M059J (cell line): ENCODE results near the gene HCAR1. TPM values are rescaled to one million over a fixed set of nuclear protein-coding genes. Genes with fewer than 3 reads are reported as not detected.
"Not testable (repeated sequence)": the region's sequence is repeated elsewhere in the genome, so short reads cannot be mapped to it uniquely, and the experiment has no call there.

ENCODE experiments used
- DNase-seq: peaks from one replicate; pipeline ENCODE4 v3.0.0-alpha.2; 2012; ENCODE audit warnings: low read depth
- total RNA-seq: library from RNA; depleted of rRNA; stranded (reverse); fragments of >200 nt; shearing (Covaris generic); gene quantifications from 2 replicates; pipeline ENCODE4 v1.2.3, GENCODE V29; 2014; rRNA removed

The HCAR1 gene, protein sequence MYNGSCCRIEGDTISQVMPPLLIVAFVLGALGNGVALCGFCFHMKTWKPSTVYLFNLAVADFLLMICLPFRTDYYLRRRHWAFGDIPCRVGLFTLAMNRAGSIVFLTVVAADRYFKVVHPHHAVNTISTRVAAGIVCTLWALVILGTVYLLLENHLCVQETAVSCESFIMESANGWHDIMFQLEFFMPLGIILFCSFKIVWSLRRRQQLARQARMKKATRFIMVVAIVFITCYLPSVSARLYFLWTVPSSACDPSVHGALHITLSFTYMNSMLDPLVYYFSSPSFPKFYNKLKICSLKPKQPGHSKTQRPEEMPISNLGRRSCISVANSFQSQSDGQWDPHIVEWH
- not detected in 2 replicates for total RNA-seq

DNA sequence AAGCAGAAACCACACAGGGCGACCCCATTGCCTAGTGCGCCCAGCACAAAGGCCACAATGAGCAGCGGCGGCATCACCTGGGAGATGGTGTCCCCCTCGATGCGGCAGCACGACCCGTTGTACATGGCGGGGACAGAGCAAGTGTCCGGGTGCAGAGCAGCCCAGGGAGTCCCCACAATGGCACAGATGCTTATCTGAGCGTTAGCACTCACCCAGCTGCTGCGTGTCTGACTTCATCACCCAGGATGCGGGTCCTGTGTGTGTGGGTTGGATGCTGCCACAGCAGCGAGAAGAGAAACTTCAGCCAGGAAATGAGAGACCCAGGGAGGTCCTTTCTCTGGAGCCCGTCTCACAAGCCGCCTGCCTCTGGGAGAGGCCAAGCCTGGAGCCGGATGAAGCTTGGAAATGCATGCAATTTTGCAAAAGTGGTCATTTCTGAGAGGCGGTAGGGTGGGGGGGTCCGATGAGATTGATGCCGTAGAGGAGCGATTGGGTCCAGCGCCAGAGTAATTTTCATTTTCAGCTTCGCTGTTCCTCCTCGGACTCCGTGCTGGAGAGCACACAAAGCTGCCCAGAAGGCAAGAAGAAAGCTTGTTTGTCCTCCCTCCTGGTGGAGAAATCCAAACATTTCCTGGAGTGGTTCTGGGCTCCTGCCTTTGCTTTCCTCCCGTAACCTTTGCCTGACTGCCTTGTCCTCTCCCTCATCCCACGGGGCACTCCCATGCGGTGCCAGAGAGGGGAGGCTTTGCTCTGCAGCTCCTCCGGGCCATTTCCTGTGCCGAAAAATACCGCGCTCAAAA, at the start of gene HCAR1:
Gene HCAR1, minus strand, starts transcription at position 630 of the 800 bp plus-strand sequence. Its CDS starts 505 bp downstream, at position 125.
- DNase-seq = no peak

DNA sequence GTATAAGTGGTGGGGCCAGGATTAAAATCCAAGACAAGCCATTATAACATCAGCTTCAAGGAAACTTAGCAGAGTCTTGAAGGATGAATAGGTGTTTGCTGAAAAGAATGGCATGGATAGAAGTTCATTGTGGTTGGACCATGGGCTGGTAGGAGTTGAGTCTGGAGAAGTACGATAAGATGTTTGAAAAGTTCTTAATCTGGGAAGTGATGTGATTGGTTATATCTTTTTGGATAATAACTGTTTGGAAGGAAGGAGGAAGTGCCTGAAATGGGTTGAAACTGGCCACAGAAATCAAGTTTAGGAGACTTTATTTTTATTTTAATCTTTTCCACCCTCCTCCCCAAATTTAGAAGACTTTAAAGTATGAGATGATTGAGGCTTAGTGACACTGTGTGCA, 26.9 kb upstream of the HCAR1 start:
- DNase-seq = no peak

DNA sequence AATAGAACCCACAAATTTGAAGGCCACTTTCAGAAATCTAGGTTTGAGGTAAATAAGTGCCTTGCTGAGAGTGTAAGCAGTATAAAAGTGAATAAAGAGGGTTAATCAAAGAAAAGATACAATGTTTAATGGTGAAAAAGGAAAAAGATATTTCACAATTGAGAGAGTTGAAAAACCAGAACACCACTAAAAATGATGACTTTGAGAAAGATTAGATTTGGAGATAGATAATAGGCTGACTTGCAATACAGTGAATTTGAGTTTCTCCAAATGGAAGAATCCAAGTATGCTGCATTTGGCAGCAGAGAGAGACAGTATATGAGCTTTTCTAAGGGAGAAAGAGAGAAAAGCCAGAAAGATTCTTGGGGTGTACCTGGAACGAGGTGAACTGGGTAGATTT, 24.1 kb upstream of the HCAR1 start:
- DNase-seq = no peak

DNA sequence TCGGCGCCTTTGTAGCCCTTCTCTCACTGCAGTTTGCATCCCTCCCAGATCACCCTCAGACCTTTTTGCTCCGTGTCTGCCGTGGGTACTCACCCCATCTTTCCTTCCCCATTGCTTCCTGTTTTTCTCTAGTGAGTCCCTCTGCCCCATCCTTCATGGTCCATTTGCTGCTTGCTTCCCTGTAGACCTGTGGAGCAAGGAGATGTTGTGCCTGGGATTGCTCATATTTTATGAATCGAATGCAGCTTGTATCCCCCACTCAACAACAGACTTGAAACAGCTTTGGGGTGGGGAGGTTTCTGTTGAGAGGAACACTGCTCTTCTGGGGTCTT, 22.6 kb upstream of the HCAR1 start:
- DNase-seq = no peak

- peak; percentile 98 for DNase-seq
Observed at GRCh38 chr12:122752464-122753318, 22.0 kb upstream of the HCAR1 start, which contains the start of gene DENR. Gene DENR (plus strand): TSS chr12:122752824. CDS start chr12:122753702, 878 bp downstream.

DNA sequence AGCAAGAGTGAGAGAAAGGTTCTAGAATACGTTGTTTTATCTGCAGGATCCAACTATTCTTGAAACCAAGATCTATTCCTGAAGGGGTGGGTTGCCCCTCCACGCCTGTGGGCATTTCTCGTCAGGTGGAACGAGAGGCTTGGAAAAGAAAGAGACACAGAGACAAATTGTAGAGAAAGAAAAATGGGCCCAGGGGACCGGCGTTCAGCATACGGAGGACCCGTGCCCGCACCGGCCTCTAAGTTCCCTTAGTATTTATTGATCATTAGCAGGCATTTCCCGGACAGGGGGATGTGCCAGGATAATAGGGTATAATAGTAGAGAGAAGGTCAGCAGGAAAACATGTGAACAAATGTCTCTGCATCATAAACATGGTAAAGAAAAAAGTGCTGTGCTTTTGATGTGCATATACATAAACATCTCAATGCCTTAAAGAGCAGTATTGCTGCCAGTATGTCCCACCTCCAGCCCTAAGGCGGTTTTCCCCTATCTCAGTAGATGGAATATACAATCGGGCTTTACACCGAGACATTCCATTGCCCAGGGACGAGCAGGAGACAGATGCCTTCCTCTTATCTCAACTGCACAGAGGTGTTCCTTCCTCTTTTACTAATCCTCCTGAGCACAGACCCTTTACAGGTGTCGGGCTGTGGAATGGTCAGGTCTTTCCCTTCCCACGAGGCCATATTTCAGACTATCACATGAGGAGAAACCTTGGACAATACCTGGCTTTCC, 20.3 kb upstream of the HCAR1 start:
- DNase-seq = not testable (repeated sequence)

GRCh38 chr12:122749569-122750332, 19.1 kb upstream of the HCAR1 start:
- DNase-seq = no peak

DNA sequence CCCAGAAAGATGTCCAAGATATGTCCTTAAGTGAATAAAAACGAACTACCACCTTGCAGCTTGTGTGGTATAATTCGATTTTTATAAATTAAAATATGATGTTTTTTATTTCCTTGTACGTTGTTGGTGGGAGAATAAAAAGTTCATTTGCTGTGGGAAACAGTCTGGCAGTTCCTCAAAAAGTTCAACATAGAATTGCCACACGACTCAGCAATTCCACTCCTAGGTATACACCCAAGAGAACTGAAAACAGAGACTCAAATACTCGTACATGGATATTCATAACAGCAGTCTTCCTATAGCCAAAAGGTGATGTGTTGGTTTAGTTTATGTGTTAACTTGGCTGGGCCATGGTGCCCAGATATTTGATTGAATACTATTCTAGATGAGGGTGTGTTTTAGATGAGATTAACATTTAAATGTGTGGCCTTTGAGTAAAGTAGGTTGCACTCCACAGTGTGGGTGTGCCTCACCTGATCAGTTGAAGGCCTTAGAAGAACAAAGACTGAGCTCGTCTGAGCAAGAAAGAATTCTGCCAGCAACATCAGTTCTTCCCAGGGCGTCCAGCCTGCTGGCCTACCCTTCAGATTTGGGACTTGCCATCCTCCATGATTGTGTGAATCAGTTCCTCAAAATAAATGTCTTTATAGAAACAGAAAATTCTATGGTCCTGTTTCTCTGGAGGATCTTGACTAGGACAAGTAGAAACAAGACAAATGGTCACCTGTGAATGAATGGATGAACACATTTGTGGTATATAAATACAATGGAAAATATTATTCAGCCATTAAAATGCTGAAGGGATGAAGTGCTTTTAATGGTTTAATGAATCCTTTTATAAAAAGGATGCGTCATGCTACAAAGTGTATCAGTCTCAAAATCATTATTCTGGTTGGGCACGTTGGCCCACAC, 16.8 kb upstream of the HCAR1 start:
- no peak for DNase-seq

DNA sequence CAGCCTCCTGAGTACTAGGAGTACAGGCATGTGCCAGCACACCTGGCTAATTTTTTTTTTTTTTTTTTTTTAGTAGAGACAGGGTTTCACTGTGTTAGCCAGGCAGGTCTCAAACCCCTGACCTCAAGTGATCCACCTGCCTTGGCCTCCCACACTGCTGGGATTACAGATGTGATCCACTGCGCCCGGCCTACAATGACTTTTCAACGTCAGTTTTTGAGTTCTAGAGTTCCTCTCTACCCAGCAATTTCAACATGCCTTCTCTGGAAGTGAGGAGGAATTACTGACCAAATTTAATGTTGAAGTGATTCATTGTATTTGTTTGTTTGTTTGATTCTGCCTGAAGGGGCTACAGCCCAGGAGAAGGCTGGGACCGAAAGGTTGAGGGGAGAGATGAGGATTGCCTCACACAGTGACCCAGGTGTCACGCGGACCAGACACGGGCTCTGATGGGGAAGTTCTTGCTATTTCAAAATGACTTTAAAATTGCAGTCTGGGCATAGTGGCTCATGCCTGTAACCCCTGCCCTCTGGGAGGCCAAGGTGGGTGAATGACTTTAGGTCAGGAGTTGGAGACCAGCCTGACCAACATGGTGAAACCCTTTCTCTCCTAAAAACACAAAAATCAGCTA, 13.4 kb upstream of the HCAR1 start:
- no peak for DNase-seq

DNA sequence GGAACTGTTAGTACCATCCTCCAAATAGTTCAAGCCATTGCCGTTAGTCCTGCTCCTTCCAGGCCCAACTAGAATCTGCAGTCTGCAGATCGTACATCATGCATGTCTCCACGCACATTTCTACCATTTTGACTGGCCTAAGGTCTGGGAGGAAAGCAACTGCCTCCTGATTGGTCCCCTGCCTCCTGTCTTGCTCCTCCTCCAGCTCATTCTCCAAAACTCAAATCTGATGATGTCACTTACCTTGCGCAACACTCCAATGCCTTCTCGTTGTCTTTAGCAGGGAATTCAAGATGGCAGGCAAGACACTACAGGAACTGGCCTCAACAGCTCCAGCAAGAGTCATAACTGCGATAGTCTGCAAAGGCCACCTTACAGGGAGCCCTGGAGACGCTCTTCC, 9.7 kb upstream of the HCAR1 start:
- no peak for DNase-seq

DNA sequence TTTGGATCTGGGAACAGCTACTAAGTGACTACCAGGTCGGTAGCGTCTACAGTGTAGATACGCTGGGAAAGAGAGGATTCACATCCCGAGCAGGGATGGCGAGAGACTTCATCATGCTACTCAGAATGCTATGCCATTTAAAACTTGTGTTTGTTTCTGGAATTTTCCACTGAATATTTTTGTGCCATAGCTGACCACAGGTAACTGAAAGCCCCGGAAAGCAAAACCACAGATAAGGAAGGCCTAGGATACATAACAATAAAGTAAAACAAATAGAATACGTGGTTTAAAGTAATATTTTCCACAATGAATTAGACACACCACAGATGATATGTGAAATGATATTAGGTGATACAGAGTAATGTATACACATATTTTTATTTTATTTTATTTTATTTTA, 7.9 kb upstream of the HCAR1 start:
- DNase-seq = peak; percentile 73

DNA sequence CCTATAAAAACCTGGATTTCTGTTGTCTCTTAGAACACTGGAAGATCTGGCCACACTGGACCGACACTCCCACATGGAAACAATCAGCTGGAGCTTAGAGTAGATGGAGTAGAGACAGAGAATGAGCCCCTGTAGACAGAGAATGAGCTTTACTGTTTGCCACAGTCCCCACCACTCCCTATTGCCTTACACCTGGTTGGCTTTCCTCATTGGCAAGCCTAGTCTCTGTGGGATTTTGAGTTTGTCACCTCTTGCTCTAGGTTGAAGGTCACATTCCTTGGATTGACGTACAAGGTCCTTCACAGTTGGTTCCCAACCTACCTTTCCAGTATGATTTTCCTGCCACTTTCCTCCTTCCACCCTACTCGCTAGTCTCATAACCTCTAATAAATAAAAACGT, 2.0 kb upstream of the HCAR1 start:
- DNase-seq = no peak

GRCh38 chr12:122732170-122732569, 1.5 kb upstream of the HCAR1 start:
- no peak for DNase-seq

DNA sequence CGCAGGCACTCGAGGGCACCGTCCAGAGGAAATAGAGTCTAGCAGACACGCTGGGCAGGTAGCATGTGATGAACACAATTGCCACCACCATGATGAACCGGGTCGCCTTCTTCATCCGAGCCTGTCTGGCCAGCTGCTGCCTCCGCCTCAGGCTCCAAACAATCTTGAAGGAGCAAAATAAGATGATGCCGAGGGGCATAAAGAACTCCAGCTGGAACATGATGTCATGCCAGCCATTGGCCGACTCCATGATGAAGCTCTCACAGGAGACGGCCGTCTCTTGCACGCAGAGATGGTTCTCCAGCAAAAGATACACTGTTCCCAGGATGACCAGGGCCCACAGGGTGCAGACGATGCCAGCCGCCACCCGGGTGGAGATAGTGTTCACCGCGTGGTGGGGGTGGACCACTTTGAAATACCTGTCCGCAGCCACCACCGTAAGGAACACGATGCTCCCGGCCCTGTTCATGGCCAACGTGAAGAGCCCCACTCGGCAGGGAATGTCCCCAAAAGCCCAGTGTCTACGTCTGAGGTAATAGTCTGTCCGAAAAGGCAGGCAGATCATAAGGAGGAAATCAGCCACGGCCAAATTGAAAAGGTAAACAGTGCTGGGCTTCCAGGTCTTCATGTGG, 945 bp downstream of the HCAR1 start:
- no peak for DNase-seq

GRCh38 chr12:122726080-122726558, 4.5 kb downstream of the HCAR1 start:
- peak; percentile 74 for DNase-seq

DNA sequence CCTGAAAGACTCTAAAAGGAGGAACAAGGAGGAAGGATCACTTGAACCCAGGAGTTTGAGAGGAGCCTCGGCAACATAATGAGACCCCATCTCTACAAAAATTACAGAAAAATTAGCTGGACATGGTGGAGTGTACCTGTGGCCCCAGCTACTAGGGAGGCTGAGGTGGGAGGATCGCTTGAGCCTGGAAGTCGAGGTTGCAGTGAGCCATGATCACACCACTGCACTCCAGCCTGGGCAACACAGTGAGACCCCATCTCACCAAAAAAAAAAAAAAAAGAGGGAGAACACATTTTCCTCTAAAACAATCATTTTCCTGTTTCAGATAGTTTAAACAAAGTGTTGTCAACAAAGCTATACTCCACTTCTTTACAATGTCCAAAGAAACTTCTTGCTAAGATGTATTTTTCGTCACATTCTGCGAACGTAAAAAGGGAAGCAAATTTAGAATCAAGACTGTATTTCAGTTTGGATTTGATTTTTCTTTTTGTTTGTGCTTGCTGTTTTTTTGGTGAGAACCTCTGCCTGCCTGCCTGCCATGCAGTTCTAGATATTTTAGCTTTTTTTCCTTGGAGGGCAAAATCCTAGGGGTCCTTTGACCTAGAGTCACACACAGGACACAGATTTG, 5.1 kb downstream of the HCAR1 start:
- no peak for DNase-seq

GRCh38 chr12:122724641-122725243, 5.9 kb downstream of the HCAR1 start:
- DNase-seq = no peak

DNA sequence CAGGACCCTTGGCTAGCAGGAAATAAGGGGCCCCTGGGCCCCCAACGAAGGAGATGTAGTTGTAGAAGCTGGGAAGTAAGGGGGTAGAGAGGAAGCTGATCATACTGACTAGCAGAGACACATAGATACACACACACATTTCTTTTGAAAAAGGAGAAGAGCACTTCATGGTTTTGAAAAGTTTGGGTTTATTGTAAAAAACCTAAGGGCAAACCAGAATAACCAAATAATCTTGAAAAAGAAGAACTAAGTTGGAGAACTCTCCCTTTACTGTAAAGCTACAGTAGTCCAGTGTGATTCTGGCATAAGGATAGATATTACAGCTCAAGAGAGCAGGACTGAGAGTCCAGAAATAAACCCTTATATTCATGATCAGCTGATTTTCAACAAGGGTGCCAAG, 8.3 kb downstream of the HCAR1 start:
- no peak for DNase-seq
